ENCODE measurements around the gene FOXF2.

GRCh38 chr6:1363298-1363697 lies 26.1 kb upstream of the FOXF2 start:
- TF ChIP-seq ZNF274 (IDR thresholded peaks at IDR 0.05; ENCODE audit: low read depth, low read length) (no peak), YY1 (IDR thresholded peaks at IDR 0.05; ENCODE audit: insufficient read depth, insufficient read length) (no peak)

All from NT2/D1 (cell line).